ENCODE results near the gene GLI1.
A peak's percentile ranks its signal among the peaks of the same experiment; 100 is the strongest.

The GLI1 gene

GRCh38 chr12:57475271-57476161 is 15.9 kb downstream of the GLI1 start:
- H3K27me3 ChIP-seq (ENCODE audit: control insufficient read depth, insufficient read depth, low read length, poor library complexity, severe bottlenecking) = peaks cover 76% of the 10 kb centered on the region
- 2% methylated on average over 84 of the region's 84 CpGs for WGBS, 2 experiments

GRCh38 chr12:57476162-57476992 is 16.8 kb downstream of the GLI1 start:
- peaks cover 76% of the 10 kb centered on the region for H3K27me3 ChIP-seq (ENCODE audit: control insufficient read depth, insufficient read depth, low read length, poor library complexity, severe bottlenecking)
- H3K4me1 ChIP-seq (ENCODE audit: control insufficient read depth, insufficient read depth, low read length) = peaks cover 9% of the 10 kb centered on the region
- no peak overlapping the region for H3K27ac ChIP-seq (ENCODE audit: insufficient read depth, low read depth, low read length, poor library complexity, severe bottlenecking)
- WGBS, 2 experiments = 38 to 41% methylated on average over 29 of the region's 29 CpGs
- H3K4me3 ChIP-seq (ENCODE audit: insufficient read depth, low read depth, low read length) = peak overlapping the region; percentile 24
- no peaks in the 10 kb centered on the region for H3K9me3 ChIP-seq (ENCODE audit: control insufficient read depth, low read length)
- H3K36me3 ChIP-seq (ENCODE audit: control insufficient read depth, insufficient read depth, low read length) = no peaks in the 10 kb centered on the region

More at GRCh38 chr12:57475271-57476161, 15.9 kb downstream of the GLI1 start:
- H3K4me3 ChIP-seq (ENCODE audit: insufficient read depth, low read depth, low read length) = peak overlapping the region; percentile 24
- H3K27ac ChIP-seq (ENCODE audit: insufficient read depth, low read depth, low read length, poor library complexity, severe bottlenecking) = no peak overlapping the region
- H3K9me3 ChIP-seq (ENCODE audit: control insufficient read depth, low read length) = no peaks in the 10 kb centered on the region
- no peaks in the 10 kb centered on the region for H3K36me3 ChIP-seq (ENCODE audit: control insufficient read depth, insufficient read depth, low read length)
- peaks cover 9% of the 10 kb centered on the region for H3K4me1 ChIP-seq (ENCODE audit: control insufficient read depth, insufficient read depth, low read length)

GRCh38 chr12:57476993-57477709 is 17.6 kb downstream of the GLI1 start:
- no peaks in the 10 kb centered on the region for H3K9me3 ChIP-seq (ENCODE audit: control insufficient read depth, low read length)
- H3K36me3 ChIP-seq (ENCODE audit: control insufficient read depth, insufficient read depth, low read length) = no peaks in the 10 kb centered on the region
- 90 to 93% methylated on average over 15 of the region's 15 CpGs for WGBS, 2 experiments
- peaks cover 9% of the 10 kb centered on the region for H3K4me1 ChIP-seq (ENCODE audit: control insufficient read depth, insufficient read depth, low read length)
- H3K27me3 ChIP-seq (ENCODE audit: control insufficient read depth, insufficient read depth, low read length, poor library complexity, severe bottlenecking) = peaks cover 72% of the 10 kb centered on the region
- no peak overlapping the region for H3K27ac ChIP-seq (ENCODE audit: insufficient read depth, low read depth, low read length, poor library complexity, severe bottlenecking)
- H3K4me3 ChIP-seq (ENCODE audit: insufficient read depth, low read depth, low read length) = no peak overlapping the region

GRCh38 chr12:57477710-57478681 is 18.4 kb downstream of the GLI1 start:
- WGBS, 2 experiments = 84 to 89% methylated on average over 11 of the region's 12 CpGs
- no peak overlapping the region for H3K4me3 ChIP-seq (ENCODE audit: insufficient read depth, low read depth, low read length)
- peaks cover 64% of the 10 kb centered on the region for H3K27me3 ChIP-seq (ENCODE audit: control insufficient read depth, insufficient read depth, low read length, poor library complexity, severe bottlenecking)
- no peaks in the 10 kb centered on the region for H3K36me3 ChIP-seq (ENCODE audit: control insufficient read depth, insufficient read depth, low read length)
- no peak overlapping the region for H3K27ac ChIP-seq (ENCODE audit: insufficient read depth, low read depth, low read length, poor library complexity, severe bottlenecking)
- peaks cover 9% of the 10 kb centered on the region for H3K4me1 ChIP-seq (ENCODE audit: control insufficient read depth, insufficient read depth, low read length)
- H3K9me3 ChIP-seq (ENCODE audit: control insufficient read depth, low read length) = no peaks in the 10 kb centered on the region

GRCh38 chr12:57479043-57479375 is 19.4 kb downstream of the GLI1 start:
- Histone ChIP-seq H3K4me1 (ENCODE audit: control insufficient read depth, insufficient read depth, low read length) (peaks cover 9% of the 10 kb centered on the region), H3K4me3 (ENCODE audit: insufficient read depth, low read depth, low read length) (no peak overlapping the region), H3K27me3 (ENCODE audit: control insufficient read depth, insufficient read depth, low read length, poor library complexity, severe bottlenecking) (peaks cover 54% of the 10 kb centered on the region), H3K9me3 (ENCODE audit: control insufficient read depth, low read length) (no peaks in the 10 kb centered on the region), H3K36me3 (ENCODE audit: control insufficient read depth, insufficient read depth, low read length) (no peaks in the 10 kb centered on the region), H3K27ac (ENCODE audit: insufficient read depth, low read depth, low read length, poor library complexity, severe bottlenecking) (no peak overlapping the region)
- 89 to 92% methylated on average over 10 of the region's 10 CpGs for WGBS, 2 experiments

- 90 to 92% methylated on average over 6 of the region's 6 CpGs for WGBS, 2 experiments
- Histone ChIP-seq H3K4me3 (ENCODE audit: insufficient read depth, low read depth, low read length) (no peak within 1 kb of the TSS), H3K4me1 (ENCODE audit: control insufficient read depth, insufficient read depth, low read length) (peaks cover 9% of the 10 kb centered on the region), H3K27me3 (ENCODE audit: control insufficient read depth, insufficient read depth, low read length, poor library complexity, severe bottlenecking) (peaks cover 48% of the 10 kb centered on the region), H3K36me3 (ENCODE audit: control insufficient read depth, insufficient read depth, low read length) (no peaks in the 10 kb centered on the region), H3K9me3 (ENCODE audit: control insufficient read depth, low read length) (no peaks in the 10 kb centered on the region), H3K27ac (ENCODE audit: insufficient read depth, low read depth, low read length, poor library complexity, severe bottlenecking) (no peak within 1 kb of the TSS)
Observed at GRCh38 chr12:57479376-57480115, 20.0 kb downstream of the GLI1 start, which contains the start of gene ARHGAP9. Gene ARHGAP9 (minus strand): TSS chr12:57479866. CDS start chr12:57479406, 460 bp downstream.

- WGBS, 2 experiments = 77 to 94% methylated on average over 1 of the region's 1 CpG
- Histone ChIP-seq H3K9me3 (ENCODE audit: control insufficient read depth, low read length) (no peaks in the 10 kb centered on the region), H3K4me3 (ENCODE audit: insufficient read depth, low read depth, low read length) (no peak overlapping the region), H3K4me1 (ENCODE audit: control insufficient read depth, insufficient read depth, low read length) (no peaks in the 10 kb centered on the region), H3K27me3 (ENCODE audit: control insufficient read depth, insufficient read depth, low read length, poor library complexity, severe bottlenecking) (peaks cover 27% of the 10 kb centered on the region), H3K27ac (ENCODE audit: insufficient read depth, low read depth, low read length, poor library complexity, severe bottlenecking) (no peak overlapping the region), H3K36me3 (ENCODE audit: control insufficient read depth, insufficient read depth, low read length) (no peaks in the 10 kb centered on the region)
Observed at GRCh38 chr12:57481671-57482070, 22.1 kb downstream of the GLI1 start.

- Histone ChIP-seq H3K27me3 (ENCODE audit: control insufficient read depth, insufficient read depth, low read length, poor library complexity, severe bottlenecking) (peaks cover 9% of the 10 kb centered on the region), H3K9me3 (ENCODE audit: control insufficient read depth, low read length) (no peaks in the 10 kb centered on the region), H3K4me3 (ENCODE audit: insufficient read depth, low read depth, low read length) (no peak overlapping the region), H3K36me3 (ENCODE audit: control insufficient read depth, insufficient read depth, low read length) (no peaks in the 10 kb centered on the region), H3K27ac (ENCODE audit: insufficient read depth, low read depth, low read length, poor library complexity, severe bottlenecking) (no peak overlapping the region), H3K4me1 (ENCODE audit: control insufficient read depth, insufficient read depth, low read length) (no peaks in the 10 kb centered on the region)
- WGBS, 2 experiments = 68 to 69% methylated on average over 5 of the region's 5 CpGs
Observed at GRCh38 chr12:57483466-57483865, 23.9 kb downstream of the GLI1 start.

GRCh38 chr12:57485695-57486094 is 26.1 kb downstream of the GLI1 start:
- H3K27ac ChIP-seq (ENCODE audit: insufficient read depth, low read depth, low read length, poor library complexity, severe bottlenecking) = no peak overlapping the region
- H3K36me3 ChIP-seq (ENCODE audit: control insufficient read depth, insufficient read depth, low read length) = peaks cover 9% of the 10 kb centered on the region
- no peaks in the 10 kb centered on the region for H3K9me3 ChIP-seq (ENCODE audit: control insufficient read depth, low read length)
- no peak overlapping the region for H3K4me3 ChIP-seq (ENCODE audit: insufficient read depth, low read depth, low read length)
- H3K4me1 ChIP-seq (ENCODE audit: control insufficient read depth, insufficient read depth, low read length) = peaks cover 7% of the 10 kb centered on the region
- no peaks in the 10 kb centered on the region for H3K27me3 ChIP-seq (ENCODE audit: control insufficient read depth, insufficient read depth, low read length, poor library complexity, severe bottlenecking)

Data from ectodermal cell (in vitro differentiated cells).